ENCODE measurements around the gene KANSL1L. TPM values are rescaled to one million over a fixed set of nuclear protein-coding genes. Genes with fewer than 3 reads are reported as not detected.
A peak's percentile ranks its signal among the peaks of the same experiment; 100 is the strongest.

Gene KANSL1L
- polyA plus RNA-seq, 1 donor (not counting 4 experiments of a cell fraction or from before 2014, with no cell fraction given): 4.7 TPM

DNA sequence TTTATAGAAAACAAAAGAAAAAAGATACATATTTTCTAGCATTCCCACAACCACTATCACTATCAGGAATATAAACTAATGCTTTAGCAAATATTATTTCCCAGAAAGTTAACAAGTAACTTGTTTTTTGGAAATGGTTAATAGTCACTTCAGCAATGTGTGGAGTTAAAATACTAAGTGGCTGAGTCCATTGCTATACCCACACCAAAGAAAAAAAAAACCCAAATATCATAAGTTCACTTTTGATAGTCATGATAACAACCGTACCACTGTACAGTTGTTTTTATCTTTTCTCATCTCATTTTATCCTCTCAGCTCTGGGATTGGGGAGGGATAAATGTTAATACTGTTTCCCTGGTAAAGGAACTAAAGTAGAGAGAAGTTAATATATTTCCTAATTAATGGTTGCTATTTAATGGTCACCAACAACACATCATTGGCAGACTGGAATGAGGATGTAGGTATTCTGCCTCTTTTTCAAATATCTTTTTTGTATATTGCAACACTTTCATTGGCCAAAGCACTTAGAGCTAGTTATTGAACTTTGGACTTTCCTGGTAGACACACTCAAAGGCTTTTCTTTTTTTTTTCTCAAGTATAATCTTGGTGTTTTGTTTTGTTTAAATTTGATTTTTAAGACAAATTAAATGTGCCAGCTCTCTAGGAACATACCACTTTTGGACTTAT is 18.4 kb upstream of the KANSL1L start:
- Histone ChIP-seq H3K9me3 (ENCODE audit: control insufficient read depth, low read depth, low read length) (no peaks in the 10 kb centered on the region), H3K27me3 (ENCODE audit: control insufficient read depth, extremely low read depth, insufficient read depth, low read length) (no peaks in the 10 kb centered on the region), H3K9ac (ENCODE audit: control insufficient read depth, extremely low read depth, insufficient read depth, low read length) (no peak overlapping the region), H3K4me3 (ENCODE audit: control insufficient read depth in 2 of 3, extremely low read depth in 1 of 3, insufficient read depth in 2 of 3, low read depth in 1 of 3, low read length in 3 of 3) (no peak overlapping the region), H3K4me2 (ENCODE audit: control insufficient read depth, extremely low read depth, insufficient read depth, low read depth, low read length) (no peak overlapping the region), H3K27ac (ENCODE audit: control insufficient read depth, insufficient read depth, low read length) (no peak overlapping the region), H3K79me2 (ENCODE audit: control insufficient read depth, insufficient read depth, low read length) (no peaks in the 10 kb centered on the region), H2AFZ (ENCODE audit: control insufficient read depth, low read length) (no peak overlapping the region), H3K4me1 (ENCODE audit: control insufficient read depth, extremely low read depth, insufficient read depth, low read length) (peaks cover 8% of the 10 kb centered on the region), H4K20me1 (ENCODE audit: control insufficient read depth, extremely low read depth, insufficient read depth, low read length) (no peaks in the 10 kb centered on the region), H3K36me3 (ENCODE audit: control insufficient read depth in 2 of 2, extremely low read depth in 1 of 2, insufficient read depth in 2 of 2, low read length in 2 of 2) (no peaks in the 10 kb centered on the region), H3K9me1 (ENCODE audit: control insufficient read depth, extremely low read depth, insufficient read depth, low read length) (no peaks in the 10 kb centered on the region)
- no peak for FAIRE-seq
- TF ChIP-seq, protein P1, sequence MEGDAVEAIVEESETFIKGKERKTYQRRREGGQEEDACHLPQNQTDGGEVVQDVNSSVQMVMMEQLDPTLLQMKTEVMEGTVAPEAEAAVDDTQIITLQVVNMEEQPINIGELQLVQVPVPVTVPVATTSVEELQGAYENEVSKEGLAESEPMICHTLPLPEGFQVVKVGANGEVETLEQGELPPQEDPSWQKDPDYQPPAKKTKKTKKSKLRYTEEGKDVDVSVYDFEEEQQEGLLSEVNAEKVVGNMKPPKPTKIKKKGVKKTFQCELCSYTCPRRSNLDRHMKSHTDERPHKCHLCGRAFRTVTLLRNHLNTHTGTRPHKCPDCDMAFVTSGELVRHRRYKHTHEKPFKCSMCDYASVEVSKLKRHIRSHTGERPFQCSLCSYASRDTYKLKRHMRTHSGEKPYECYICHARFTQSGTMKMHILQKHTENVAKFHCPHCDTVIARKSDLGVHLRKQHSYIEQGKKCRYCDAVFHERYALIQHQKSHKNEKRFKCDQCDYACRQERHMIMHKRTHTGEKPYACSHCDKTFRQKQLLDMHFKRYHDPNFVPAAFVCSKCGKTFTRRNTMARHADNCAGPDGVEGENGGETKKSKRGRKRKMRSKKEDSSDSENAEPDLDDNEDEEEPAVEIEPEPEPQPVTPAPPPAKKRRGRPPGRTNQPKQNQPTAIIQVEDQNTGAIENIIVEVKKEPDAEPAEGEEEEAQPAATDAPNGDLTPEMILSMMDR (optimal IDR thresholded peaks at IDR 0.05 in 1 of 3, IDR thresholded peaks at IDR 0.05 in 1 of 3, conservative IDR thresholded peaks at IDR 0.05 in 1 of 3; ENCODE audit: extremely low read depth in 1 of 3, insufficient read depth in 2 of 3, low read length in 3 of 3): no peak
- TF ChIP-seq EZH2 (IDR thresholded peaks at IDR 0.05; ENCODE audit: low read length): no peak
- no peak for DNase-seq (ENCODE audit: low read depth, low spot score)
- dilution Hi-C loops (cut with MboI; ENCODE audit: extremely low pct_ligation_motif_present, low sequenced_read_pairs): no loop called here

DNA sequence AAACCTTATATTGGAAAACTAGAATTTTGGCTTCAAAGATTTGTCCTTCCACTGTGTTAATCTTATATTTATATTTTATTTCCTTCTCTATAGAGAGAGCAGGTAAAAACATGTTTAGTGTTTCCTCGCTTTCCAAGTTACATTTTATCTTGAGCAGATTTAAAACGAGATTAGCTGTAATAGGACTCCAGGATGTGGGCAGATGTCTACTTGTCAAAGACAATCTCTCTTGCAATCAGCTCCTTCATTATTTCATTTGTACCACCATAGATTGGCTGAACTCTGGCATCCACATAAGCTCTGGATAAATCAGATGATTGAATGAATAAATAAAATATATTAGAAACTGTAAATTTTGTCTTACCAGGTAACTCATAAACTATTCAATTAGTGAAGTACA is 17.5 kb upstream of the KANSL1L start:
- peaks cover 8% of the 10 kb centered on the region for H3K4me1 ChIP-seq (ENCODE audit: control insufficient read depth, extremely low read depth, insufficient read depth, low read length)
- H3K27me3 ChIP-seq (ENCODE audit: control insufficient read depth, extremely low read depth, insufficient read depth, low read length): no peaks in the 10 kb centered on the region
- peak overlapping the region; percentile 46 for H3K4me2 ChIP-seq (ENCODE audit: control insufficient read depth, extremely low read depth, insufficient read depth, low read depth, low read length)
- dilution Hi-C loops (cut with MboI; ENCODE audit: extremely low pct_ligation_motif_present, low sequenced_read_pairs): no loop called here
- H3K36me3 ChIP-seq (ENCODE audit: control insufficient read depth in 2 of 2, extremely low read depth in 1 of 2, insufficient read depth in 2 of 2, low read length in 2 of 2): no peaks in the 10 kb centered on the region
- no peak overlapping the region for H3K9ac ChIP-seq (ENCODE audit: control insufficient read depth, extremely low read depth, insufficient read depth, low read length)
- FAIRE-seq (peak; percentile 59), DNase-seq (ENCODE audit: low read depth, low spot score) (no peak)
- H4K20me1 ChIP-seq (ENCODE audit: control insufficient read depth, extremely low read depth, insufficient read depth, low read length): no peaks in the 10 kb centered on the region
- TF ChIP-seq EZH2 (IDR thresholded peaks at IDR 0.05; ENCODE audit: low read length): no peak
- TF ChIP-seq, protein P1 (optimal IDR thresholded peaks at IDR 0.05 in 1 of 3, IDR thresholded peaks at IDR 0.05 in 1 of 3, conservative IDR thresholded peaks at IDR 0.05 in 1 of 3; ENCODE audit: extremely low read depth in 1 of 3, insufficient read depth in 2 of 3, low read length in 3 of 3): no peak
- H3K27ac ChIP-seq (ENCODE audit: control insufficient read depth, insufficient read depth, low read length): no peak overlapping the region
- no peaks in the 10 kb centered on the region for H3K9me3 ChIP-seq (ENCODE audit: control insufficient read depth, low read depth, low read length)
- H3K4me3 ChIP-seq (ENCODE audit: control insufficient read depth in 2 of 3, extremely low read depth in 1 of 3, insufficient read depth in 2 of 3, low read depth in 1 of 3, low read length in 3 of 3): no peak overlapping the region
- peak overlapping the region; percentile 91 for H2AFZ ChIP-seq (ENCODE audit: control insufficient read depth, low read length)
- no peaks in the 10 kb centered on the region for H3K79me2 ChIP-seq (ENCODE audit: control insufficient read depth, insufficient read depth, low read length)
- H3K9me1 ChIP-seq (ENCODE audit: control insufficient read depth, extremely low read depth, insufficient read depth, low read length): no peaks in the 10 kb centered on the region

Measured in keratinocyte (primary cell).